GM19455 (cell line): ENCODE measurements around the gene RNASE7.

Experiments used
- ATAC-seq: cut with Tn5 transposase; IDR thresholded peaks from one replicate; pipeline ENCODE4 v1.9.1; 2021; ENCODE audit not compliant: unreplicated experiment

The RNASE7 gene

GRCh38 chr14:21084998-21085853, 43.1 kb downstream of the RNASE7 start:
- ATAC-seq, result no peak

- ATAC-seq, result no peak
Observed at GRCh38 chr14:21086908-21087293, 44.7 kb downstream of the RNASE7 start.

- no peak for ATAC-seq
Observed at GRCh38 chr14:21087294-21088091, 45.3 kb downstream of the RNASE7 start.

GRCh38 chr14:21088687-21089086, 46.5 kb downstream of the RNASE7 start:
- ATAC-seq, result no peak

GRCh38 chr14:21089271-21089670, 47.1 kb downstream of the RNASE7 start:
- ATAC-seq, result no peak

GRCh38 chr14:21089877-21090193, 47.7 kb downstream of the RNASE7 start:
- ATAC-seq, result no peak

GRCh38 chr14:21090194-21090939, 48.2 kb downstream of the RNASE7 start:
- no peak for ATAC-seq

- ATAC-seq, result no peak
Observed at GRCh38 chr14:21090940-21091663, 48.9 kb downstream of the RNASE7 start.

- ATAC-seq, result no peak
Observed at GRCh38 chr14:21091821-21092272, 49.7 kb downstream of the RNASE7 start.

GRCh38 chr14:21092273-21093011, 50.3 kb downstream of the RNASE7 start:
- ATAC-seq, result peak; percentile 90

- no peak for ATAC-seq
Observed at GRCh38 chr14:21093018-21093417, 50.9 kb downstream of the RNASE7 start.
